GM23338 (cell line): ENCODE results near the gene SPRR2B.

Experiments
- CTCF ChIP-seq, 2 experiments: fragments of 200-600 bp in 1 of 2; sonication (generic) in 1 of 2; conservative IDR thresholded peaks; 2 replicates each; pipeline versions ENCODE4 v1.5.1 to v1.6.1; 2016 to 2017; ENCODE audit warnings: antibody characterized with exemption in 2 of 2, low read depth in 2 of 2, mild to moderate bottlenecking in 2 of 2, moderate library complexity in 1 of 2
- EZH2 ChIP-seq: fragments of 200-600 bp; sonication (generic); IDR thresholded peaks from one replicate; pipeline ENCODE4 v1.8.0; 2017; ENCODE audit warnings: antibody characterized with exemption, mild to moderate bottlenecking, low read depth; ENCODE audit not compliant: unreplicated experiment
- EZH2phosphoT487 ChIP-seq: fragments of 200-600 bp; sonication (generic); IDR thresholded peaks from one replicate; pipeline ENCODE4 v1.8.1; 2018; ENCODE audit warnings: antibody characterized with exemption; ENCODE audit not compliant: unreplicated experiment
- JUNB ChIP-seq: IDR thresholded peaks from one replicate; pipeline ENCODE4 v1.6.1; 2016; ENCODE audit warnings: antibody characterized with exemption; ENCODE audit not compliant: unreplicated experiment
- POLR2AphosphoS5 ChIP-seq: IDR thresholded peaks from 2 replicates; pipeline ENCODE4 v1.6.1; 2016; ENCODE audit warnings: antibody characterized with exemption, low read depth
- REST ChIP-seq: IDR thresholded peaks from one replicate; pipeline ENCODE4 v1.6.1; 2018; ENCODE audit warnings: antibody characterized with exemption; ENCODE audit not compliant: unreplicated experiment
- STAT1 ChIP-seq: IDR thresholded peaks from one replicate; pipeline ENCODE4 v1.6.1; 2016; ENCODE audit warnings: antibody characterized with exemption; ENCODE audit not compliant: unreplicated experiment
- TF ChIP-seq, protein P1 (sequence below): fragments of 250-450 bp; sonication (Bioruptor Pico); IDR thresholded peaks from 2 replicates; pipeline ENCODE4 v1.5.0; 2020; ENCODE audit warnings: mild to moderate bottlenecking, moderate library complexity

GRCh38 chr1:153099461-153100045 lies 28.1 kb upstream of the SPRR2B start:
- TF ChIP-seq STAT1 (no peak), POLR2AphosphoS5 (no peak), CTCF (conservative IDR thresholded peaks at IDR 0.05; ENCODE audit: low read depth in 2 of 2) (no peak), REST (no peak), JUNB (no peak), EZH2 (no peak), EZH2phosphoT487 (no peak)
- TF ChIP-seq, protein P1, sequence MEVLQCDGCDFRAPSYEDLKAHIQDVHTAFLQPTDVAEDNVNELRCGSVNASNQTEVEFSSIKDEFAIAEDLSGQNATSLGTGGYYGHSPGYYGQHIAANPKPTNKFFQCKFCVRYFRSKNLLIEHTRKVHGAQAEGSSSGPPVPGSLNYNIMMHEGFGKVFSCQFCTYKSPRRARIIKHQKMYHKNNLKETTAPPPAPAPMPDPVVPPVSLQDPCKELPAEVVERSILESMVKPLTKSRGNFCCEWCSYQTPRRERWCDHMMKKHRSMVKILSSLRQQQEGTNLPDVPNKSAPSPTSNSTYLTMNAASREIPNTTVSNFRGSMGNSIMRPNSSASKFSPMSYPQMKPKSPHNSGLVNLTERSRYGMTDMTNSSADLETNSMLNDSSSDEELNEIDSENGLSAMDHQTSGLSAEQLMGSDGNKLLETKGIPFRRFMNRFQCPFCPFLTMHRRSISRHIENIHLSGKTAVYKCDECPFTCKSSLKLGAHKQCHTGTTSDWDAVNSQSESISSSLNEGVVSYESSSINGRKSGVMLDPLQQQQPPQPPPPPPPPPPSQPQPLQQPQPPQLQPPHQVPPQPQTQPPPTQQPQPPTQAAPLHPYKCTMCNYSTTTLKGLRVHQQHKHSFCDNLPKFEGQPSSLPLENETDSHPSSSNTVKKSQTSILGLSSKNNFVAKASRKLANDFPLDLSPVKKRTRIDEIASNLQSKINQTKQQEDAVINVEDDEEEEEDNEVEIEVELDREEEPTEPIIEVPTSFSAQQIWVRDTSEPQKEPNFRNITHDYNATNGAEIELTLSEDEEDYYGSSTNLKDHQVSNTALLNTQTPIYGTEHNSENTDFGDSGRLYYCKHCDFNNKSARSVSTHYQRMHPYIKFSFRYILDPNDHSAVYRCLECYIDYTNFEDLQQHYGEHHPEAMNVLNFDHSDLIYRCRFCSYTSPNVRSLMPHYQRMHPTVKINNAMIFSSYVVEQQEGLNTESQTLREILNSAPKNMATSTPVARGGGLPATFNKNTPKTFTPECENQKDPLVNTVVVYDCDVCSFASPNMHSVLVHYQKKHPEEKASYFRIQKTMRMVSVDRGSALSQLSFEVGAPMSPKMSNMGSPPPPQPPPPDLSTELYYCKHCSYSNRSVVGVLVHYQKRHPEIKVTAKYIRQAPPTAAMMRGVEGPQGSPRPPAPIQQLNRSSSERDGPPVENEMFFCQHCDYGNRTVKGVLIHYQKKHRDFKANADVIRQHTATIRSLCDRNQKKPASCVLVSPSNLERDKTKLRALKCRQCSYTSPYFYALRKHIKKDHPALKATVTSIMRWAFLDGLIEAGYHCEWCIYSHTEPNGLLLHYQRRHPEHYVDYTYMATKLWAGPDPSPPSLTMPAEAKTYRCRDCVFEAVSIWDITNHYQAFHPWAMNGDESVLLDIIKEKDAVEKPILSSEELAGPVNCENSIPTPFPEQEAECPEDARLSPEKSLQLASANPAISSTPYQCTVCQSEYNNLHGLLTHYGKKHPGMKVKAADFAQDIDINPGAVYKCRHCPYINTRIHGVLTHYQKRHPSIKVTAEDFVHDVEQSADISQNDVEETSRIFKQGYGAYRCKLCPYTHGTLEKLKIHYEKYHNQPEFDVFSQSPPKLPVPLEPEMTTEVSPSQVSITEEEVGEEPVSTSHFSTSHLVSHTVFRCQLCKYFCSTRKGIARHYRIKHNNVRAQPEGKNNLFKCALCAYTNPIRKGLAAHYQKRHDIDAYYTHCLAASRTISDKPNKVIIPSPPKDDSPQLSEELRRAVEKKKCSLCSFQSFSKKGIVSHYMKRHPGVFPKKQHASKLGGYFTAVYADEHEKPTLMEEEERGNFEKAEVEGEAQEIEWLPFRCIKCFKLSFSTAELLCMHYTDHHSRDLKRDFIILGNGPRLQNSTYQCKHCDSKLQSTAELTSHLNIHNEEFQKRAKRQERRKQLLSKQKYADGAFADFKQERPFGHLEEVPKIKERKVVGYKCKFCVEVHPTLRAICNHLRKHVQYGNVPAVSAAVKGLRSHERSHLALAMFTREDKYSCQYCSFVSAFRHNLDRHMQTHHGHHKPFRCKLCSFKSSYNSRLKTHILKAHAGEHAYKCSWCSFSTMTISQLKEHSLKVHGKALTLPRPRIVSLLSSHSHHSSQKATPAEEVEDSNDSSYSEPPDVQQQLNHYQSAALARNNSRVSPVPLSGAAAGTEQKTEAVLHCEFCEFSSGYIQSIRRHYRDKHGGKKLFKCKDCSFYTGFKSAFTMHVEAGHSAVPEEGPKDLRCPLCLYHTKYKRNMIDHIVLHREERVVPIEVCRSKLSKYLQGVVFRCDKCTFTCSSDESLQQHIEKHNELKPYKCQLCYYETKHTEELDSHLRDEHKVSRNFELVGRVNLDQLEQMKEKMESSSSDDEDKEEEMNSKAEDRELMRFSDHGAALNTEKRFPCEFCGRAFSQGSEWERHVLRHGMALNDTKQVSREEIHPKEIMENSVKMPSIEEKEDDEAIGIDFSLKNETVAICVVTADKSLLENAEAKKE (CRISPR knock-in tag) = no peak
